Chondrocyte (in vitro differentiated cells): Measurements from ENCODE around the gene CASTOR1. TPM values are rescaled to one million over a fixed set of nuclear protein-coding genes. Genes with fewer than 3 reads are reported as not detected.

ENCODE experiments used
- DNase-seq: peaks from one replicate; pipeline ENCODE4 v3.0.0; 2021; ENCODE audit warnings: mixed read lengths, low spot score
- H3K27ac Mint-ChIP-seq: one replicate; pipeline ENCODE4 v1.8.0; 2021; ENCODE audit warnings: mild to moderate bottlenecking, moderate library complexity, mixed read lengths; ENCODE audit not compliant: unreplicated experiment
- H3K27me3 Mint-ChIP-seq: 2 replicates; pipeline ENCODE4 v1.8.0; 2021; ENCODE audit warnings: low read depth, mixed read lengths
- H3K36me3 Mint-ChIP-seq: 2 replicates; pipeline ENCODE4 v1.8.0; 2021; ENCODE audit warnings: low read depth, mixed read lengths
- H3K4me1 Mint-ChIP-seq: 2 replicates; pipeline ENCODE4 v1.8.0; 2021; ENCODE audit warnings: low read depth, mild to moderate bottlenecking, mixed read lengths
- H3K4me3 Mint-ChIP-seq: one replicate; pipeline ENCODE4 v1.8.0; 2021; ENCODE audit warnings: mild to moderate bottlenecking, moderate library complexity, mixed read lengths; ENCODE audit not compliant: unreplicated experiment
- H3K9me3 Mint-ChIP-seq: 2 replicates; pipeline ENCODE4 v1.8.0; 2021; ENCODE audit warnings: low read depth, mixed read lengths
- CTCF ChIP-seq: fragments of 200-600 bp; sonication (generic); IDR thresholded peaks from 2 replicates; pipeline ENCODE4 v1.5.0; 2021; ENCODE audit warnings: antibody characterized with exemption, mild to moderate bottlenecking, moderate library complexity
- total RNA-seq: library from RNA; stranded (reverse); gene quantifications from 3 replicates; pipeline ENCODE4 v1.2.1, GENCODE V29; 2021

Gene CASTOR1
- total RNA-seq, 1 donor from 2014 or later = 12.1 TPM

- Mint-ChIP-seq H3K36me3 (peaks cover 10% of the 10 kb centered on the region), H3K27me3 (no peaks in the 10 kb centered on the region), H3K27ac (no peak overlapping the region), H3K4me3 (no peak overlapping the region), H3K4me1 (peaks cover 18% of the 10 kb centered on the region), H3K9me3 (no peaks in the 10 kb centered on the region)
- no peak for TF ChIP-seq CTCF
- DNase-seq = no peak
Observed at GRCh38 chr22:30285176-30285845, 4.0 kb downstream of the CASTOR1 start.

- no peak for TF ChIP-seq CTCF
- no peak for DNase-seq
- H3K4me1 Mint-ChIP-seq = peaks cover 12% of the 10 kb centered on the region
- no peak overlapping the region for H3K27ac Mint-ChIP-seq
- no peaks in the 10 kb centered on the region for H3K27me3 Mint-ChIP-seq
- H3K9me3 Mint-ChIP-seq = no peaks in the 10 kb centered on the region
- peaks cover 10% of the 10 kb centered on the region for H3K36me3 Mint-ChIP-seq
- no peak overlapping the region for H3K4me3 Mint-ChIP-seq
Observed at GRCh38 chr22:30284666-30285065, 4.6 kb downstream of the CASTOR1 start.

- Mint-ChIP-seq H3K4me1 (peaks cover 11% of the 10 kb centered on the region), H3K4me3 (no peak overlapping the region), H3K27ac (no peak overlapping the region), H3K27me3 (no peaks in the 10 kb centered on the region), H3K9me3 (no peaks in the 10 kb centered on the region), H3K36me3 (peaks cover 10% of the 10 kb centered on the region)
- DNase-seq = no peak
- no peak for TF ChIP-seq CTCF
Observed at GRCh38 chr22:30284172-30284571, 5.1 kb downstream of the CASTOR1 start.

GRCh38 chr22:30283342-30283741, 6.0 kb downstream of the CASTOR1 start:
- H3K27ac Mint-ChIP-seq = no peak overlapping the region
- peaks cover 11% of the 10 kb centered on the region for H3K4me1 Mint-ChIP-seq
- H3K27me3 Mint-ChIP-seq = no peaks in the 10 kb centered on the region
- DNase-seq = no peak
- peaks cover 10% of the 10 kb centered on the region for H3K36me3 Mint-ChIP-seq
- no peaks in the 10 kb centered on the region for H3K9me3 Mint-ChIP-seq
- TF ChIP-seq CTCF = no peak
- no peak overlapping the region for H3K4me3 Mint-ChIP-seq

GRCh38 chr22:30282616-30283046, 6.7 kb downstream of the CASTOR1 start:
- Mint-ChIP-seq H3K9me3 (no peaks in the 10 kb centered on the region), H3K27ac (no peak overlapping the region), H3K36me3 (peaks cover 10% of the 10 kb centered on the region), H3K4me3 (no peak overlapping the region), H3K4me1 (peaks cover 11% of the 10 kb centered on the region), H3K27me3 (no peaks in the 10 kb centered on the region)
- DNase-seq = no peak
- TF ChIP-seq CTCF = no peak
